Testis (tissue), 3 donors: Measurements from ENCODE around the gene DIPK1C. TPM values are rescaled to one million over a fixed set of nuclear protein-coding genes. Genes with fewer than 3 reads are reported as not detected.

Experiments
- polyA plus RNA-seq: library from polyadenylated mRNA; stranded (reverse); fragments of 350-450 nt; fragmentation: Illumina TruSeq; extraction: RNeasy Lipid Tissue Mini Kit (QIAGEN cat#74804); gene quantifications from one replicate; pipeline ENCODE4 v1.2.3, GENCODE V29; 2014; ENCODE audit warnings: low read depth, low replicate concordance; ENCODE audit not compliant: insufficient read depth
- total RNA-seq, 2 donors: library from RNA; depleted of rRNA; stranded (reverse); fragments of >200 nt; gene quantifications; one replicate each; pipeline ENCODE4 v1.2.3, GENCODE V29; 2016

DIPK1C gene
- total and polyA plus RNA-seq, 3 donors from 2014 or later: 9.3 to 17.0 (median 16.2) TPM

Other genes starting within 250 kb of the DIPK1C start
- 10 to 100 TPM; 77.2 to 96.0 TPM for gene CYB5A, start 165.3 kb downstream of the DIPK1C start, total RNA-seq
- 126 TPM for gene CYB5A, start 165.3 kb downstream of the DIPK1C start, polyA plus RNA-seq
- gene C18orf63, start 141.5 kb downstream of the DIPK1C start, total RNA-seq: 10 to 100 TPM in 1 of 2 donors, 1 to 10 TPM in 1; 9.8 to 22.1 TPM
- 13.7 TPM for gene C18orf63, start 141.5 kb downstream of the DIPK1C start, polyA plus RNA-seq
- gene CNDP2, start 39.1 kb upstream of the DIPK1C start, total RNA-seq: 10 to 100 TPM; 72.0 to 84.5 TPM
- 74.4 TPM for gene CNDP2, start 39.1 kb upstream of the DIPK1C start, polyA plus RNA-seq
- gene CNDP1, start 77.2 kb upstream of the DIPK1C start, total RNA-seq: 1 to 10 TPM in 1 of 2 donors, under 1 TPM in 1; 0.31 to 1.3 TPM
- gene CNDP1, start 77.2 kb upstream of the DIPK1C start, polyA plus RNA-seq: 0.40 TPM
- gene ZNF407, start 140.6 kb upstream of the DIPK1C start, total RNA-seq: 10 to 100 TPM; 30.8 to 35.9 TPM
- gene ZNF407, start 140.6 kb upstream of the DIPK1C start, polyA plus RNA-seq: 10.9 TPM